HG02798 (cell line): Measurements from ENCODE around the gene NLGN1.

Source experiments
- ATAC-seq: cut with Tn5 transposase; IDR thresholded peaks from one replicate; pipeline ENCODE4 v1.9.1; 2021; ENCODE audit warnings: mild to moderate bottlenecking; ENCODE audit not compliant: unreplicated experiment, poor library complexity

NLGN1 gene

GRCh38 chr3:173624086-173624485 lies 226.5 kb downstream of the NLGN1 start:
- ATAC-seq, result no peak

GRCh38 chr3:173630849-173631248 lies 233.3 kb downstream of the NLGN1 start:
- no peak for ATAC-seq

GRCh38 chr3:173632945-173633344 lies 235.4 kb downstream of the NLGN1 start:
- no peak for ATAC-seq

- ATAC-seq, result no peak
These were observed 238.3 kb downstream of the NLGN1 start for GRCh38 chr3:173635826-173636225.

- no peak for ATAC-seq
These were observed 241.6 kb downstream of the NLGN1 start for GRCh38 chr3:173639098-173639497.

- no peak for ATAC-seq
These were observed 244.2 kb downstream of the NLGN1 start for GRCh38 chr3:173641696-173642095.

GRCh38 chr3:173644086-173645082 lies 246.8 kb downstream of the NLGN1 start:
- no peak for ATAC-seq

- ATAC-seq, result no peak
These were observed 253.1 kb downstream of the NLGN1 start for GRCh38 chr3:173650596-173650995.

- ATAC-seq, result no peak
These were observed 254.5 kb downstream of the NLGN1 start for GRCh38 chr3:173652093-173652492.

GRCh38 chr3:173653781-173654180 lies 256.2 kb downstream of the NLGN1 start:
- no peak for ATAC-seq

GRCh38 chr3:173659972-173660371 lies 262.4 kb downstream of the NLGN1 start:
- no peak for ATAC-seq

GRCh38 chr3:173660645-173661299 lies 263.2 kb downstream of the NLGN1 start:
- ATAC-seq, result no peak

- ATAC-seq, result no peak
These were observed 266.2 kb downstream of the NLGN1 start for GRCh38 chr3:173663696-173664111.

- no peak for ATAC-seq
These were observed 278.6 kb downstream of the NLGN1 start for GRCh38 chr3:173676094-173676493.

GRCh38 chr3:173681188-173681678 lies 283.7 kb downstream of the NLGN1 start:
- ATAC-seq, result no peak

GRCh38 chr3:173685456-173685855 lies 287.9 kb downstream of the NLGN1 start:
- ATAC-seq, result no peak

GRCh38 chr3:173688216-173688842 lies 290.8 kb downstream of the NLGN1 start:
- ATAC-seq, result no peak

- no peak for ATAC-seq
These were observed 293.1 kb downstream of the NLGN1 start for GRCh38 chr3:173690542-173691180.

GRCh38 chr3:173699353-173699752 lies 301.8 kb downstream of the NLGN1 start:
- ATAC-seq, result no peak

GRCh38 chr3:173700336-173700735 lies 302.8 kb downstream of the NLGN1 start:
- ATAC-seq, result no peak
